ENCODE measurements around the gene TSEN54. TPM values are rescaled to one million over a fixed set of nuclear protein-coding genes. Genes with fewer than 3 reads are reported as not detected.

TSEN54 gene
- total RNA-seq = 21.0 and 24.9 TPM in 2 replicates

GRCh38 chr17:75516255-75516618 lies at the start of gene TSEN54:
TSEN54 (plus strand) TSS chr17:75516528; CDS start chr17:75516561, 33 bp downstream.
- no peak for TF ChIP-seq CTCF (IDR thresholded peaks at IDR 0.05)
- H3K27ac Mint-ChIP-seq = peak within 1 kb of the TSS; percentile 11
- no peaks in the 10 kb centered on the region for H3K9me3 Mint-ChIP-seq
- intact Hi-C loops (cut with micrococcal nuclease) = loop anchor here (1.0 to 5.0 kb wide), 9 partner anchors 9 to 244 kb away; partner anchors contain the start of genes GRB2, LLGL2, MIF4GD and SLC25A19
- no peaks in the 10 kb centered on the region for H3K27me3 Mint-ChIP-seq
- peak; percentile 95 for DNase-seq
- ATAC-seq (ENCODE audit: low read depth) = peak; percentile 83
- ChIA-PET POLR2A (interaction anchor here (0.6 to 1.9 kb wide), 19 partner anchors 9 to 965 kb away, joined by 3 to 38 read pairs (median 4); partner anchors contain the start of genes GGA3, LLGL2, MIF4GD and MRPS7), CTCF (interaction anchor here (0.6 to 1.8 kb wide), 12 partner anchors 10 to 246 kb away, joined by 3 to 16 read pairs (median 4); partner anchors contain the start of genes LLGL2, MIF4GD, SLC25A19 and SMIM5)
- H3K36me3 Mint-ChIP-seq (ENCODE audit: low read depth) = peaks cover 10% of the 10 kb centered on the region
- H3K4me1 Mint-ChIP-seq = peaks cover 22% of the 10 kb centered on the region
- peak within 1 kb of the TSS; percentile 82 for H3K4me3 Mint-ChIP-seq

- no peaks in the 10 kb centered on the region for H3K9me3 Mint-ChIP-seq
- no peaks in the 10 kb centered on the region for H3K27me3 Mint-ChIP-seq
- no peaks in the 10 kb centered on the region for H3K4me1 Mint-ChIP-seq
- no peak overlapping the region for H3K4me3 Mint-ChIP-seq
- ChIA-PET POLR2A (no interaction called here), CTCF (no interaction called here)
- H3K27ac Mint-ChIP-seq = no peak overlapping the region
- ATAC-seq (ENCODE audit: low read depth) (no peak), DNase-seq (no peak)
- intact Hi-C loops (cut with micrococcal nuclease) = no loop called here
- TF ChIP-seq CTCF (IDR thresholded peaks at IDR 0.05) = no peak
- H3K36me3 Mint-ChIP-seq (ENCODE audit: low read depth) = peaks cover 18% of the 10 kb centered on the region
Observed at GRCh38 chr17:75468291-75468754, 48.0 kb upstream of the TSEN54 start.

- ChIA-PET CTCF (no interaction called here), POLR2A (interaction anchor here (0.6 kb wide), 1 partner anchor 439 kb away, joined by 3 read pairs; no protein-coding TSS in a partner anchor)
- DNase-seq = no peak
- intact Hi-C loops (cut with micrococcal nuclease) = no loop called here
- no peak for ATAC-seq (ENCODE audit: low read depth)
- H3K4me3 Mint-ChIP-seq = no peak overlapping the region
- no peaks in the 10 kb centered on the region for H3K27me3 Mint-ChIP-seq
- no peak overlapping the region for H3K27ac Mint-ChIP-seq
- no peak for TF ChIP-seq CTCF (IDR thresholded peaks at IDR 0.05)
- H3K4me1 Mint-ChIP-seq = no peaks in the 10 kb centered on the region
- no peaks in the 10 kb centered on the region for H3K9me3 Mint-ChIP-seq
- peaks cover 20% of the 10 kb centered on the region for H3K36me3 Mint-ChIP-seq (ENCODE audit: low read depth)
Observed at GRCh38 chr17:75468779-75469373, 47.5 kb upstream of the TSEN54 start.

GRCh38 chr17:75471207-75471606 lies 45.1 kb upstream of the TSEN54 start:
- no peaks in the 10 kb centered on the region for H3K4me1 Mint-ChIP-seq
- ATAC-seq (ENCODE audit: low read depth) (no peak), DNase-seq (no peak)
- no peak overlapping the region for H3K27ac Mint-ChIP-seq
- TF ChIP-seq CTCF (IDR thresholded peaks at IDR 0.05) = no peak
- CTCF ChIA-PET = interaction anchor here (0.7 kb wide), 1 partner anchor 233 kb away, joined by 3 read pairs; no protein-coding TSS in a partner anchor
- no peaks in the 10 kb centered on the region for H3K9me3 Mint-ChIP-seq
- intact Hi-C loops (cut with micrococcal nuclease) = no loop called here
- no peak overlapping the region for H3K4me3 Mint-ChIP-seq
- H3K27me3 Mint-ChIP-seq = no peaks in the 10 kb centered on the region
- peaks cover 33% of the 10 kb centered on the region for H3K36me3 Mint-ChIP-seq (ENCODE audit: low read depth)
- POLR2A ChIA-PET = interaction anchor here (0.7 kb wide), 1 partner anchor 141 kb away, joined by 4 read pairs; no protein-coding TSS in a partner anchor

- no peak overlapping the region for H3K4me3 Mint-ChIP-seq
- ChIA-PET CTCF (no interaction called here), POLR2A (no interaction called here)
- H3K4me1 Mint-ChIP-seq = no peaks in the 10 kb centered on the region
- H3K36me3 Mint-ChIP-seq (ENCODE audit: low read depth) = peaks cover 40% of the 10 kb centered on the region
- H3K27me3 Mint-ChIP-seq = no peaks in the 10 kb centered on the region
- no peaks in the 10 kb centered on the region for H3K9me3 Mint-ChIP-seq
- no peak overlapping the region for H3K27ac Mint-ChIP-seq
- no peak for TF ChIP-seq CTCF (IDR thresholded peaks at IDR 0.05)
- ATAC-seq (ENCODE audit: low read depth) (no peak), DNase-seq (no peak)
- intact Hi-C loops (cut with micrococcal nuclease) = no loop called here
Observed at GRCh38 chr17:75472119-75472518, 44.2 kb upstream of the TSEN54 start.
